Left hindlimb (tissue), 1 donor: ENCODE measurements around the gene L1CAM.

Experiments
- DNase-seq: peaks from one replicate; pipeline ENCODE4 v3.0.0-alpha.2; 2018

L1CAM gene

GRCh38 chrX:153874366-153875125 is 11.4 kb downstream of the L1CAM start:
- no peak for DNase-seq

DNA sequence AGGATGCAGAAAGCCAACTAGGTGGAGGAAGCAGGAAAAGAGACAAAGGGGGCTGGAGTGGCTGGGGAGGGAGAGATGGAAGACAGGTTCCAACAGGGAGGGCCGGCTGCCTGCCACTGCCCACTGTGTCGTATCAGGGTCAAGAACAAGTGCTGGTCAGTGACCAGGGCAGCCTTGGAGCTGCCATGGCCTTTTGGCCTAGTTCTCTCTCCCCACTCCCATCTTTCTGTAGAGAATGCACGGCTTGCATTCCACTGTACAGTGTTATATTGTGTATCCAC is 11.9 kb downstream of the L1CAM start:
- DNase-seq, result no peak

- DNase-seq, result no peak
These were observed 12.5 kb downstream of the L1CAM start for GRCh38 chrX:153873282-153874084.

- no peak for DNase-seq
These were observed 13.8 kb downstream of the L1CAM start for GRCh38 chrX:153871946-153872878.

- no peak for DNase-seq
These were observed 14.5 kb downstream of the L1CAM start for GRCh38 chrX:153871451-153871850.

DNA sequence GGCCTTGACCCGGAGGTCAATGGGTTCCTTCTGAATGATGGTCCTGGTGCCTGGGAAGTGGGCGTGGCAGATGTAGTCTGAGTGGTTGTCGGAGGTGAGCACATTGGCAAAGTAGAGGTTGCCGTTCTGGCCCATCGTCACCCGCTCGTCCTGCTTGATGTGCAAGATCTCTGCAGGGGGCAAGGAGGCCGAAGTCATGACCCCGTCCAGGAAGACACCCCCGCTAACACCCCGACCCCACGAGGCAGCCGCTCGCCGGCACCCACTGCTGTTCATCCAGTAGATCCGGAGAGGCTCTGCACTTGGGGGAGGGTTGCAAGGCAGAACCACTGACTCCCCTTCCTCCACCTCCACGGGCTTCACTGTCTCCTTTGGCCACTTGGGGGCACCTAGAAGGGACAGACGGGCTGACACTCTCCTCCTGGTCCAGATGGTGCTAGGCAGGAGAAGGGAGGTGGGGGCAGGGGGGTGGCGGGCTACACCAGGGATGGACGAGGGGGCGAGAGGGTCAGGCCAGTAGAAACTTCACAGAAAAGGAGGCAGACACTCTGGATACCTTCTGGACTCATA is 15.1 kb downstream of the L1CAM start:
- no peak for DNase-seq

- DNase-seq, result no peak
These were observed 15.7 kb downstream of the L1CAM start for GRCh38 chrX:153870288-153870690.

GRCh38 chrX:153869473-153870287 is 16.3 kb downstream of the L1CAM start:
- DNase-seq, result no peak

GRCh38 chrX:153868576-153869472 is 17.1 kb downstream of the L1CAM start:
- no peak for DNase-seq

GRCh38 chrX:153867671-153868070 is 18.3 kb downstream of the L1CAM start:
- DNase-seq, result no peak

GRCh38 chrX:153867139-153867538 is 18.8 kb downstream of the L1CAM start:
- DNase-seq, result no peak

- no peak for DNase-seq
These were observed 19.5 kb downstream of the L1CAM start for GRCh38 chrX:153866302-153867019.

DNA sequence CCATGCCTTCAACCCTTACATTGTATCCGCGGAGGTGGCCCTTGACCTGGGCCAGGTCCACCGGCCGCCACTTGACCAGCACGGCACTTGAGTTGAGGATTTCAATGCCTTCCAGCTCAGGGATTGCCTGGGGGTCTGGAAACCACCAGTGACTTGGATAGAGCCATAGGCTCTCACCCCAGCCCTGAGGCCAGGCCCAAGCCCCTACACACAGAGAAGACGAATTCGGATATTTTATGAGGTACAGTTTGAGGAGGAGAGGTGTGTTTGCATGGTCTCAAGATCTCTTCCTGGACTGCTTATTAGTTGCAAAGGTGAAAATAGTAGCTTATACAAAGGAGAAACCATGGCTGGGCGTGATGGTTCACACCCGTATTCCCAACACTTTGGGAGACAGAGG is 20.3 kb downstream of the L1CAM start:
- DNase-seq, result no peak

- no peak for DNase-seq
These were observed 20.7 kb downstream of the L1CAM start for GRCh38 chrX:153865321-153865580.

GRCh38 chrX:153864561-153865320 is 21.2 kb downstream of the L1CAM start:
- no peak for DNase-seq

- no peak for DNase-seq
These were observed 21.9 kb downstream of the L1CAM start for GRCh38 chrX:153864101-153864500.

DNA sequence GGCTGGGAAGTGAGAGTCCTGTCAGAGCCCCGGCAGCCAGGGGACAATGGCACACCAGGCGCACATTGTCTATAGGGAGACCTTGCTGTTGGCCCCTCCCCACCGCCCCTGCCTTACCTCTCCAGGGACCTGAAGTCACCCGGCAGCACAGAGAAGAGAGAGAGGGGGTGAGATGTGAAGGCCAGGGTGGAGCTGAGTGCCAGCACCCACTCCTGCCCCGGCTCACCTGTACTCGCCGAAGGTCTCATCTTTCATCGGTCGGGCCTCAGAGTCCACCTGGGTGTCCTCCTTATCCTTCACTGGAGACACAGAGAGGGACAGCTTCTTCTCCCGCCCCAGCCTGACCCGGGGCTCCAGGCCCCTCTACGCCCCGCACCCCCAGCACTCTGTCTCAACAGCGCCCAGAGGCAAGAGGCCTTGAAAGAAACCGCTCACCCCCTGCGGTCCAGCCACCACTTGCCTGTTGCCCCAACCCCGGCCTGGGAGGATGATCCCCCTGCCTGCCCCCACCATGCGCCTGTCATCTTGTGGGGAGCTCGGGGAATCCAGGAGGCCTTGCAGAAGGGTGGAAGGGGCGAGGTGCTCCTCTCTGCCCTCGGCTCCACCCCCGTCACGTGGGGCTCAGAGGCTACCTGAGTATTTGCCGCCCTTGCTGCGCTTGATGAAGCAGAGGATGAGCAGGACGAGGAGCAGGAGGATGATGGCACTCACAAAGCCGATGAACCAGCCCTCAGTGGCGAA is 22.6 kb downstream of the L1CAM start:
- DNase-seq, result no peak

DNA sequence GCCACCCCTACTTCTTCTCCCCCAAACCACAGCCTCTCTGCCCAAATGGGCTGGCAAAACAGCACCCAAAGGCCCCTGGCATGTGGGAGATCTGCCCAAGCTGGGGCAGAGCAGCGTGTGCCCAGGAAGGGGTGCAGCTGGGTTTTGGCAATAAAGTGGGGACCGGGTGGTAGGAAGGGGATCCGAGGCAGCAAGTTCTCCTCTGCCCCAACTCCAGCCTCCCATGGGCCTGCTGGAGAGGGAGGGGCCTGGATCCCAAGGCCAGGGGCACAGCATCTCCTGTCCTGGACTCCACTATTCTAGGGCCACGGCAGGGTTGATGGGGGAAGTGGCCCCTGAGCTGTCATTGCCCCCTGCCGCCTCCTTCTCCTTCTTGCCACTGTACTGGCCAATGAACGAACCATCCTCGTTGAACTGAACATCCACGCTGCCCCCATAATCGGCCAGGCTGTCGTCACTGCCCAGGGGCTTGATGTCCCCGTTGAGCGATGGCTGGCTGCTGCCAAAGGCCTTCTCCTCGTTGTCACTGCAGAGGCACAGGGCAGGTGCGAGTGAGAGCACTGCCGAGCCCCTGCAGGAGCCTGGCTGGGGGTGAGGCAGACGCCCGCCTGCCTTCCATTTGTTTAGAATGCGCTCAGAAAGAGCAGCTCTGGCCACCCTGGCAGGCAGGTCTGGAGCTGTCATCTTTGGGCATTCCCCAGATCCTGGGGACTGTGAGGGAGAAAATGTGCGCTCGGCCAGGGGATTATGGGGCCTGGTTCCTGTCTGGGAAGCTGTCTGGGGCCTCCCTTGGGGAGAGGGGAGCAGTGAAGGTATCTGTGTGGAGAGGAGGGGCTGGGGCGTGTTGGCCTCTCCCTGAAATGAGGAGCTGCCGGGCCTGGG is 23.4 kb downstream of the L1CAM start:
- DNase-seq, result no peak
